ENCODE measurements around the gene POLR2E. TPM values are rescaled to one million over a fixed set of nuclear protein-coding genes. Genes with fewer than 3 reads are reported as not detected.
A peak's percentile ranks its signal among the peaks of the same experiment; 100 is the strongest.

The POLR2E gene
- total RNA-seq, 2 donors from 2014 or later: 63.8 to 81.4 TPM

- H3K36me3 Mint-ChIP-seq (ENCODE audit: low read depth): no peaks in the 10 kb centered on the region
- no peaks in the 10 kb centered on the region for H3K9me3 ChIP-seq (ENCODE audit: control insufficient read depth, low read length, poor library complexity, severe bottlenecking)
- no peak overlapping the region for H3K4me3 Mint-ChIP-seq
- H3K27me3 Mint-ChIP-seq: no peaks in the 10 kb centered on the region
- ATAC-seq (no peak), DNase-seq (no peak)
- H3K4me1 Mint-ChIP-seq: peaks cover 12% of the 10 kb centered on the region
- no peak overlapping the region for H3K27ac Mint-ChIP-seq
Observed at GRCh38 chr19:1051791-1052190, 43.4 kb downstream of the POLR2E start.

GRCh38 chr19:1050989-1051788, 44.0 kb downstream of the POLR2E start:
- H3K27me3 Mint-ChIP-seq: no peaks in the 10 kb centered on the region
- no peak for ATAC-seq

GRCh38 chr19:1049800-1050199, 45.4 kb downstream of the POLR2E start:
- DNase-seq: no peak
- Mint-ChIP-seq H3K4me3 (no peak overlapping the region), H3K36me3 (ENCODE audit: low read depth) (no peaks in the 10 kb centered on the region), H3K27ac (no peak overlapping the region), H3K27me3 (no peaks in the 10 kb centered on the region), H3K4me1 (peaks cover 10% of the 10 kb centered on the region)
- ATAC-seq: no peak
- H3K9me3 ChIP-seq (ENCODE audit: control insufficient read depth, low read length, poor library complexity, severe bottlenecking): no peaks in the 10 kb centered on the region

More at GRCh38 chr19:1050989-1051788, 44.0 kb downstream of the POLR2E start:
- Mint-ChIP-seq H3K27ac (no peak overlapping the region), H3K4me3 (no peak overlapping the region), H3K4me1 (peaks cover 8% of the 10 kb centered on the region), H3K36me3 (ENCODE audit: low read depth) (no peaks in the 10 kb centered on the region)
- H3K9me3 ChIP-seq (ENCODE audit: control insufficient read depth, low read length, poor library complexity, severe bottlenecking): no peaks in the 10 kb centered on the region
- DNase-seq: no peak

GRCh38 chr19:1049106-1049505, 46.1 kb downstream of the POLR2E start:
- ATAC-seq (no peak), DNase-seq (no peak)
- peaks cover 10% of the 10 kb centered on the region for H3K4me1 Mint-ChIP-seq
- H3K27ac Mint-ChIP-seq: no peak overlapping the region
- no peaks in the 10 kb centered on the region for H3K9me3 ChIP-seq (ENCODE audit: control insufficient read depth, low read length, poor library complexity, severe bottlenecking)
- no peak overlapping the region for H3K4me3 Mint-ChIP-seq
- no peaks in the 10 kb centered on the region for H3K27me3 Mint-ChIP-seq
- no peaks in the 10 kb centered on the region for H3K36me3 Mint-ChIP-seq (ENCODE audit: low read depth)

GRCh38 chr19:1047696-1048147, 47.5 kb downstream of the POLR2E start:
- Mint-ChIP-seq H3K36me3 (ENCODE audit: low read depth) (no peaks in the 10 kb centered on the region), H3K4me1 (peaks cover 10% of the 10 kb centered on the region)

GRCh38 chr19:1046836-1047695, 48.1 kb downstream of the POLR2E start:
- Mint-ChIP-seq H3K27me3 (no peaks in the 10 kb centered on the region), H3K4me1 (peaks cover 8% of the 10 kb centered on the region), H3K4me3 (no peak overlapping the region), H3K27ac (no peak overlapping the region), H3K36me3 (ENCODE audit: low read depth) (no peaks in the 10 kb centered on the region)
- no peaks in the 10 kb centered on the region for H3K9me3 ChIP-seq (ENCODE audit: control insufficient read depth, low read length, poor library complexity, severe bottlenecking)
- ATAC-seq (peak; percentile 35), DNase-seq (no peak)

More at GRCh38 chr19:1047696-1048147, 47.5 kb downstream of the POLR2E start:
- H3K4me3 Mint-ChIP-seq: no peak overlapping the region
- DNase-seq: no peak
- H3K27ac Mint-ChIP-seq: no peak overlapping the region
- no peaks in the 10 kb centered on the region for H3K27me3 Mint-ChIP-seq
- H3K9me3 ChIP-seq (ENCODE audit: control insufficient read depth, low read length, poor library complexity, severe bottlenecking): no peaks in the 10 kb centered on the region
- no peak for ATAC-seq

GRCh38 chr19:1046117-1046626, 49.0 kb downstream of the POLR2E start:
- H3K9me3 ChIP-seq (ENCODE audit: control insufficient read depth, low read length, poor library complexity, severe bottlenecking): no peaks in the 10 kb centered on the region
- DNase-seq (no peak), ATAC-seq (no peak)
- Mint-ChIP-seq H3K27me3 (no peaks in the 10 kb centered on the region), H3K4me1 (peaks cover 5% of the 10 kb centered on the region), H3K27ac (no peak overlapping the region), H3K4me3 (no peak overlapping the region), H3K36me3 (ENCODE audit: low read depth) (no peaks in the 10 kb centered on the region)

- peak; percentile 77 for ATAC-seq
- Mint-ChIP-seq H3K27ac (no peak overlapping the region), H3K4me3 (peak overlapping the region; percentile 22), H3K36me3 (ENCODE audit: low read depth) (no peaks in the 10 kb centered on the region), H3K27me3 (no peaks in the 10 kb centered on the region), H3K4me1 (peaks cover 8% of the 10 kb centered on the region)
- no peaks in the 10 kb centered on the region for H3K9me3 ChIP-seq (ENCODE audit: control insufficient read depth, low read length, poor library complexity, severe bottlenecking)
- peak; percentile 56 to 65 (median 63) for DNase-seq
Observed at GRCh38 chr19:1045247-1045603, 50.0 kb downstream of the POLR2E start.

- H3K27ac Mint-ChIP-seq: peak overlapping the region; percentile 19
- no peaks in the 10 kb centered on the region for H3K9me3 ChIP-seq (ENCODE audit: control insufficient read depth, low read length, poor library complexity, severe bottlenecking)
- ATAC-seq (no peak), DNase-seq (no peak)
- no peaks in the 10 kb centered on the region for H3K36me3 Mint-ChIP-seq (ENCODE audit: low read depth)
- H3K4me1 Mint-ChIP-seq: peaks cover 23% of the 10 kb centered on the region
- no peaks in the 10 kb centered on the region for H3K27me3 Mint-ChIP-seq
- H3K4me3 Mint-ChIP-seq: peak overlapping the region; percentile 65
Observed at GRCh38 chr19:1042689-1043511, 52.3 kb downstream of the POLR2E start.

GRCh38 chr19:1041835-1042685, 53.1 kb downstream of the POLR2E start:
- DNase-seq: no peak
- no peaks in the 10 kb centered on the region for H3K36me3 Mint-ChIP-seq (ENCODE audit: low read depth)
- peak overlapping the region; percentile 97 for H3K4me3 Mint-ChIP-seq

GRCh38 chr19:1041272-1041834, 53.8 kb downstream of the POLR2E start:
- peak in 1 of 3 donors; percentile 8 for DNase-seq
- no peaks in the 10 kb centered on the region for H3K27me3 Mint-ChIP-seq
- H3K9me3 ChIP-seq (ENCODE audit: control insufficient read depth, low read length, poor library complexity, severe bottlenecking): no peaks in the 10 kb centered on the region
- peaks cover 31% of the 10 kb centered on the region for H3K4me1 Mint-ChIP-seq
- ATAC-seq: no peak
- peak overlapping the region; percentile 97 for H3K27ac Mint-ChIP-seq
- peaks cover 2% of the 10 kb centered on the region for H3K36me3 Mint-ChIP-seq (ENCODE audit: low read depth)
- peak overlapping the region; percentile 97 for H3K4me3 Mint-ChIP-seq

More at GRCh38 chr19:1041835-1042685, 53.1 kb downstream of the POLR2E start:
- Mint-ChIP-seq H3K27ac (peak overlapping the region; percentile 97), H3K27me3 (no peaks in the 10 kb centered on the region), H3K4me1 (peaks cover 28% of the 10 kb centered on the region)
- ATAC-seq: no peak
- H3K9me3 ChIP-seq (ENCODE audit: control insufficient read depth, low read length, poor library complexity, severe bottlenecking): no peaks in the 10 kb centered on the region
